A549 (cell line): ENCODE results near the gene CD8A. TPM values are rescaled to one million over a fixed set of nuclear protein-coding genes. Genes with fewer than 3 reads are reported as not detected.
"Not testable (repeated sequence)": the region's sequence is repeated elsewhere in the genome, so short reads cannot be mapped to it uniquely, and the experiment has no call there.

Source experiments
- ATAC-seq, 2 experiments: fragments of 200-7000 bp in 1 of 2; fragments of >200 bp in 1 of 2; cut with Nextera tagmentation in 1 of 2; cut with Tn5 transposase in 1 of 2; 3 replicates each; pipeline versions ENCODE4 v1.8.0 to v1.9.1; 2018 to 2020; ENCODE audit warnings: mild to moderate bottlenecking in 1 of 2, moderate library complexity in 1 of 2
- CTCF ChIA-PET: fragments of 300-600 bp; sonication (Branson Sonifier 250); formaldehyde crosslinking; extraction: SDS; loops from one replicate; lab custom pipeline; 2021; ENCODE audit warnings: antibody characterized with exemption, inconsistent platforms; lab: Yijun Ruan, JAX
- POLR2A ChIA-PET: fragments of 350-600 bp; formaldehyde crosslinking; extraction: SDS; loops from one replicate; lab custom pipeline; 2021; ENCODE audit warnings: antibody characterized with exemption, inconsistent platforms; lab: Yijun Ruan, JAX
- DNase-seq, 2 experiments: peaks; one replicate each; pipeline versions ENCODE4 v3.0.0 to v3.0.0-alpha.2; 2011 to 2016; ENCODE audit warnings: low read depth in 1 of 2, low spot score in 1 of 2
- FAIRE-seq: peaks from 2 replicates; lab custom pipeline; 2011; peaks lifted over from hg19 to GRCh38; lab: Jason Lieb, UNC
- H3K27ac ChIP-seq, 2 experiments: fragments of >200 bp; sonication (Bioruptor Twin); formaldehyde crosslinking; 3 replicates each; pipeline ENCODE4 v1.5.1; 2016 to 2017
- H3K4me1 ChIP-seq: fragments of >200 bp; sonication (Bioruptor Twin); formaldehyde crosslinking; 3 replicates; pipeline ENCODE4 v1.6.1; 2016
- H3K4me2 ChIP-seq: fragments of >200 bp; sonication (Bioruptor Twin); formaldehyde crosslinking; 3 replicates; pipeline ENCODE4 v1.6.1; 2016
- H3K4me3 ChIP-seq: fragments of >200 bp; sonication (Bioruptor Twin); formaldehyde crosslinking; 3 replicates; pipeline ENCODE4 v1.5.1; 2016
- H3K9me3 ChIP-seq: fragments of >200 bp; sonication (Bioruptor Twin); formaldehyde crosslinking; 3 replicates; pipeline ENCODE4 v1.6.1; 2016
- BHLHE40 ChIP-seq: IDR thresholded peaks from 2 replicates; pipeline ENCODE4 v1.6.1; 2012; ENCODE audit warnings: low read depth, low read length, inconsistent platforms
- CBX2 ChIP-seq: fragments of 200-600 bp; sonication (generic); IDR thresholded peaks from 2 replicates; pipeline ENCODE4 v1.6.1; 2016; ENCODE audit warnings: low read depth, mild to moderate bottlenecking, borderline replicate concordance
- CBX8 ChIP-seq: fragments of 200-600 bp; sonication (generic); IDR thresholded peaks from 2 replicates; pipeline ENCODE4 v1.6.1; 2016
- CTCF ChIP-seq: fragments of >200 bp; sonication (Bioruptor Twin); formaldehyde crosslinking; IDR thresholded peaks from 3 replicates; pipeline ENCODE4 v1.5.1; 2016
- EHF ChIP-seq: fragments of 250-450 bp; sonication (Bioruptor Pico); IDR thresholded peaks from 2 replicates; pipeline ENCODE4 v1.5.0; 2020; ENCODE audit warnings: mild to moderate bottlenecking
- ELK1 ChIP-seq: fragments of 150-350 bp; IDR thresholded peaks from 2 replicates; pipeline ENCODE4 v1.6.1; 2014; ENCODE audit warnings: low read depth, mild to moderate bottlenecking, low read length
- EP300 ChIP-seq, 2 experiments: fragments of >200 bp; sonication (Bioruptor Twin); formaldehyde crosslinking; IDR thresholded peaks; 2 replicates in 1 of 2; 3 replicates in 1 of 2; pipeline ENCODE4 v1.6.1; 2016 to 2017
- HOXB5 ChIP-seq: fragments of 250-450 bp; sonication (Bioruptor Pico); IDR thresholded peaks from 2 replicates; pipeline ENCODE4 v1.5.0; 2020; ENCODE audit warnings: mild to moderate bottlenecking, moderate library complexity
- MAX ChIP-seq: IDR thresholded peaks from 2 replicates; pipeline ENCODE4 v1.6.1; 2012
- MAZ ChIP-seq: fragments of 150-350 bp; IDR thresholded peaks from 2 replicates; pipeline ENCODE4 v1.6.1; 2014; ENCODE audit warnings: antibody characterized with exemption, low read depth, low read length, borderline replicate concordance
- NR3C1 ChIP-seq: fragments of >200 bp; sonication (Bioruptor Twin); formaldehyde crosslinking; IDR thresholded peaks from 3 replicates; pipeline ENCODE4 v1.6.1; 2017
- PHF8 ChIP-seq: fragments of 200-600 bp; sonication (generic); IDR thresholded peaks from 2 replicates; pipeline ENCODE4 v1.6.1; 2016; ENCODE audit warnings: low read depth, mild to moderate bottlenecking, antibody characterized with exemption, moderate library complexity, borderline replicate concordance
- POLR2A ChIP-seq: IDR thresholded peaks from 2 replicates; pipeline ENCODE4 v1.6.1; 2012; ENCODE audit warnings: mild to moderate bottlenecking, low read length
- POLR2AphosphoS2 ChIP-seq: conservative IDR thresholded peaks from 2 replicates; pipeline ENCODE4 v1.6.1; 2012; ENCODE audit warnings: low read length, improper control_type of control experiment, inconsistent platforms
- RFX5 ChIP-seq: fragments of 450-650 bp; IDR thresholded peaks from 2 replicates; pipeline ENCODE4 v1.7.1; 2014; ENCODE audit warnings: antibody characterized with exemption, mild to moderate bottlenecking, moderate library complexity
- RNF2 ChIP-seq: fragments of 200-600 bp; sonication (generic); IDR thresholded peaks from 2 replicates; pipeline ENCODE4 v1.6.1; 2016; ENCODE audit warnings: low read depth, mild to moderate bottlenecking, antibody characterized with exemption, moderate library complexity, borderline replicate concordance
- SMC3 ChIP-seq: fragments of >200 bp; sonication (Bioruptor Twin); formaldehyde crosslinking; IDR thresholded peaks from 3 replicates; pipeline ENCODE4 v1.6.1; 2018; ENCODE audit warnings: inconsistent platforms
- TFCP2L1 ChIP-seq: fragments of 250-450 bp; sonication (Bioruptor Pico); IDR thresholded peaks from 2 replicates; pipeline ENCODE4 v1.5.0; 2021; ENCODE audit warnings: mild to moderate bottlenecking
- ZC3H11A ChIP-seq: fragments of 450-650 bp; IDR thresholded peaks from 2 replicates; pipeline ENCODE4 v1.6.1; 2014; ENCODE audit warnings: antibody characterized with exemption, mild to moderate bottlenecking
- WGBS: methylation state at CpG from one replicate; pipeline ENCODE4 v1.1.6; 2017; ENCODE audit errors: missing lambda C conversion rate; 5-methylcytosine and 5-hydroxymethylcytosine counted together
- polyA plus RNA-seq, 4 experiments: library from polyadenylated mRNA; depleted of rRNA in 3 of 4; stranded (reverse); fragments of >200 nt; fragmentation: RNase III in 1 of 4; extraction: RNeasy Plus Mini Kit Qiagen cat#74134 plus additional on column Dnase treatment in 1 of 4; gene quantifications; 2 replicates in 3 of 4; 3 replicates in 1 of 4; pipeline ENCODE4 v1.2.3, GENCODE V29; 2011 to 2017

Gene CD8A
- polyA plus RNA-seq, 2 of the 4 experiments (the other 2 are of a cell fraction): 0.10 to 0.40 TPM

GRCh38 chr2:86746939-86747338, 43.8 kb downstream of the CD8A start (continued):
- TF ChIP-seq SMC3: no peak
- TF ChIP-seq MAZ: no peak
- no peak for TF ChIP-seq NR3C1
- no peak for TF ChIP-seq RFX5
- TF ChIP-seq ZC3H11A: no peak
- TF ChIP-seq CBX8: no peak
- no peak for TF ChIP-seq TFCP2L1 (CRISPR knock-in tag)
- no peak for TF ChIP-seq ELK1
- TF ChIP-seq PHF8: no peak
- TF ChIP-seq EP300 (IDR thresholded peaks at IDR 0.05): no peak
- TF ChIP-seq, all 56 proteins: peak for 0

GRCh38 chr2:86744152-86744551, 46.6 kb downstream of the CD8A start:
- Histone ChIP-seq H3K9me3 (peaks cover 4% of the 10 kb centered on the region; the same call in 1 of the 3 replicates), H3K4me3 (no peak overlapping the region), H3K27ac (no peak overlapping the region), H3K4me2 (no peak overlapping the region), H3K4me1 (peaks cover 10% of the 10 kb centered on the region; the same call in 2 of the 3 replicates)
- ATAC-seq (no peak; a peak in 1 of 6 replicates), FAIRE-seq (no peak), DNase-seq (no peak)
- TF ChIP-seq CBX2 (no peak), PHF8 (no peak), RNF2 (no peak), MAX (no peak), BHLHE40 (no peak), POLR2A (no peak), POLR2AphosphoS2 (no peak), EHF (no peak), CTCF (no peak), HOXB5 (no peak)
- CTCF ChIA-PET: interaction anchor here (0.6 to 3.1 kb wide), 2 partner anchors 21 to 192 kb away, joined by 3 to 14 read pairs; no protein-coding TSS in a partner anchor
- 84% methylated on average over 2 of the region's 2 CpGs for WGBS
- POLR2A ChIA-PET: no interaction called here

- H3K4me1 ChIP-seq, ATAC-seq, H3K4me2 ChIP-seq, CTCF ChIA-PET, DNase-seq, H3K9me3 ChIP-seq, H3K4me3 ChIP-seq, H3K27ac ChIP-seq, POLR2A ChIA-PET: not testable (repeated sequence)
- FAIRE-seq: peak; percentile 39
- 100% methylated on average over 1 of the region's 4 CpGs for WGBS
Observed at GRCh38 chr2:86741889-86742498, 48.7 kb downstream of the CD8A start.

GRCh38 chr2:86739889-86740288, 50.8 kb downstream of the CD8A start:
- H3K9me3 ChIP-seq, DNase-seq, H3K4me2 ChIP-seq, FAIRE-seq, H3K4me3 ChIP-seq, ATAC-seq, H3K27ac ChIP-seq, POLR2A ChIA-PET, H3K4me1 ChIP-seq, CTCF ChIA-PET: not testable (repeated sequence)
- WGBS: no CpG with 5 or more reads among the region's 11 CpGs

GRCh38 chr2:86739485-86739884, 51.2 kb downstream of the CD8A start:
- H3K4me3 ChIP-seq, H3K4me2 ChIP-seq, POLR2A ChIA-PET, H3K4me1 ChIP-seq, H3K27ac ChIP-seq, FAIRE-seq, DNase-seq, CTCF ChIA-PET, ATAC-seq, H3K9me3 ChIP-seq: not testable (repeated sequence)

GRCh38 chr2:86734896-86735295, 55.8 kb downstream of the CD8A start:
- H3K9me3 ChIP-seq, FAIRE-seq, H3K4me1 ChIP-seq, CTCF ChIA-PET, POLR2A ChIA-PET, ATAC-seq, H3K4me3 ChIP-seq, DNase-seq, H3K4me2 ChIP-seq, H3K27ac ChIP-seq: not testable (repeated sequence)
- no CpG with 5 or more reads among the region's 1 CpG for WGBS
